Astrocyte (in vitro differentiated cells and primary cell): ENCODE measurements around the gene DPCD. TPM values are rescaled to one million over a fixed set of nuclear protein-coding genes. Genes with fewer than 3 reads are reported as not detected.

Experiments
- DNase-seq: peaks from one replicate; pipeline ENCODE4 v3.0.0-alpha.2; 2010; ENCODE audit warnings: low read depth
- FAIRE-seq: peaks from 2 replicates; lab custom pipeline; 2011; peaks lifted over from hg19 to GRCh38; lab: Jason Lieb, UNC
- H2AFZ ChIP-seq: 2 replicates; pipeline ENCODE4 v1.6.0; 2012; ENCODE audit warnings: low read depth, low read length, inconsistent platforms
- H3K27ac ChIP-seq: 2 replicates; pipeline ENCODE4 v1.5.1; 2011; ENCODE audit warnings: low read depth, low read length, inconsistent platforms
- H3K27me3 ChIP-seq: 2 replicates; pipeline ENCODE4 v1.6.0; 2011; ENCODE audit warnings: low read length, inconsistent platforms; ENCODE audit not compliant: insufficient read depth
- H3K36me3 ChIP-seq: 2 replicates; pipeline ENCODE4 v1.5.1; 2011; ENCODE audit warnings: low read length, inconsistent platforms; ENCODE audit not compliant: insufficient read depth
- H3K4me1 ChIP-seq: 2 replicates; pipeline ENCODE4 v1.5.1; 2011; ENCODE audit warnings: low read length, inconsistent platforms; ENCODE audit not compliant: insufficient read depth
- H3K4me2 ChIP-seq: 2 replicates; pipeline ENCODE4 v1.6.0; 2012; ENCODE audit warnings: low read length, inconsistent platforms
- H3K4me3 ChIP-seq: 2 replicates; pipeline ENCODE4 v1.5.1; 2011; ENCODE audit warnings: low read depth, mild to moderate bottlenecking, low read length, inconsistent platforms; ENCODE audit not compliant: insufficient read depth
- H3K79me2 ChIP-seq: 2 replicates; pipeline ENCODE4 v1.6.0; 2012; ENCODE audit warnings: mild to moderate bottlenecking, low read length, inconsistent platforms; ENCODE audit not compliant: insufficient read depth
- H3K9ac ChIP-seq: 2 replicates; pipeline ENCODE4 v1.6.0; 2012; ENCODE audit warnings: mild to moderate bottlenecking, low read length, inconsistent platforms
- H3K9me3 ChIP-seq: 2 replicates; pipeline ENCODE4 v1.5.1; 2012; ENCODE audit warnings: low read depth, mild to moderate bottlenecking, low read length, inconsistent platforms; ENCODE audit not compliant: insufficient read depth
- H4K20me1 ChIP-seq: 2 replicates; pipeline ENCODE4 v1.6.0; 2012; ENCODE audit warnings: low read length, inconsistent platforms; ENCODE audit not compliant: insufficient read depth
- H3K27ac Mint-ChIP-seq: one replicate; pipeline ENCODE4 v1.8.0; 2021; ENCODE audit warnings: mild to moderate bottlenecking, mixed read lengths; ENCODE audit not compliant: unreplicated experiment
- H3K27me3 Mint-ChIP-seq: one replicate; pipeline ENCODE4 v1.8.0; 2021; ENCODE audit warnings: low read depth, mixed read lengths; ENCODE audit not compliant: unreplicated experiment
- H3K36me3 Mint-ChIP-seq: one replicate; pipeline ENCODE4 v1.8.0; 2021; ENCODE audit warnings: low read depth, mixed read lengths; ENCODE audit not compliant: unreplicated experiment
- H3K4me1 Mint-ChIP-seq: one replicate; pipeline ENCODE4 v1.8.0; 2021; ENCODE audit warnings: low read depth, mixed read lengths; ENCODE audit not compliant: unreplicated experiment
- H3K4me3 Mint-ChIP-seq: one replicate; pipeline ENCODE4 v1.8.0; 2021; ENCODE audit warnings: mild to moderate bottlenecking, moderate library complexity, mixed read lengths; ENCODE audit not compliant: unreplicated experiment
- H3K9me3 Mint-ChIP-seq: one replicate; pipeline ENCODE4 v1.8.0; 2021; ENCODE audit warnings: mild to moderate bottlenecking, mixed read lengths; ENCODE audit not compliant: unreplicated experiment
- EZH2 ChIP-seq: IDR thresholded peaks from 2 replicates; pipeline ENCODE4 v1.6.1; 2012; ENCODE audit warnings: mild to moderate bottlenecking, low read length, inconsistent platforms; ENCODE audit not compliant: insufficient read depth
- total RNA-seq: library from RNA; stranded (reverse); gene quantifications from 2 replicates; pipeline ENCODE4 v1.2.1, GENCODE V29; 2021
- TF ChIP-seq, protein P1 (sequence below): IDR thresholded peaks from 2 replicates; pipeline ENCODE4 v1.5.1; 2011; ENCODE audit warnings: low read depth, mild to moderate bottlenecking, inconsistent platforms, low read length, moderate library complexity; ENCODE audit not compliant: insufficient read depth

DPCD gene
- total RNA-seq, 1 donor from 2014 or later = 39.4 TPM

DNA sequence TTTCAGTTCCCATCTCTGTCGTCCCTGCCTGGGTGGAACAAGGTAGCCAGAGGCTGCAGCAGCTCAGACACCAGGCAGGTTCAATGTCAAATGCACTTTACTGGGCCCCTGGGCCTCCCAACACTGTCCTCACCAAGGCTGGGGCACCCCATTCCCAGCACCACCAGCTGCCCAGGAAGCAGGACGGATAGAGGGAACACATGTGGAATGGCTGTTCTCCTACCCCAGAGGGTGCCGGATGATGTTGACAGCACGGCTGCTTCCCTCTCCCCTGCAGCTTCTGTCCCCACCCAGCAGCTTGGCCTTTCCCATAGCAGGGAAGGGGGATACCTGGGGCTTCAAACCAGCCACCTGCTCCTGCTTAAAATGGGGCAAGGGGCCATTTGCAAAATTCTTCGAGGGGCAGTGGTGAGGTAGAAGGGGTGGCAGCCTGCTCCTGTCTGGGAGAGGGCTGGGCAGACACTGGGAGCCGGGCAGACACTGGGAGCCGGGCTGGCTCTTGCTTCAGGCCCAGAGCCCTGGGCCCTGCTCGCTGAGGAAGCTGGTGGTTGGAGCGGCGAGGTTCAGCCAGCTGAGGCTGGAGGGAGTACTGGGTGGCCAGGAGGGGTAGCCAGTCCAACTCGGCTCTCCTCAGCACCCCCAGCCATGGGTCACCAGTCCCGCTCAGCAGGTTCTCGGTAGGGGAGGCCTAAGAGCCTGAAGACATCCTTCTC, 9.2 kb upstream of the DPCD start:
- Mint-ChIP-seq H3K27ac (no peak overlapping the region), H3K27me3 (no peaks in the 10 kb centered on the region), H3K4me1 (no peaks in the 10 kb centered on the region), H3K4me3 (no peak overlapping the region), H3K9me3 (no peaks in the 10 kb centered on the region), H3K36me3 (peaks cover 21% of the 10 kb centered on the region)
- FAIRE-seq (no peak), DNase-seq (no peak)
- Histone ChIP-seq H3K4me1 (no peaks in the 10 kb centered on the region), H2AFZ (no peak overlapping the region), H4K20me1 (no peaks in the 10 kb centered on the region), H3K9me3 (no peaks in the 10 kb centered on the region), H3K27me3 (no peaks in the 10 kb centered on the region), H3K4me3 (no peak overlapping the region), H3K4me2 (no peak overlapping the region), H3K79me2 (no peaks in the 10 kb centered on the region), H3K9ac (no peak overlapping the region), H3K36me3 (no peaks in the 10 kb centered on the region), H3K27ac (no peak overlapping the region)
- TF ChIP-seq, protein P1, sequence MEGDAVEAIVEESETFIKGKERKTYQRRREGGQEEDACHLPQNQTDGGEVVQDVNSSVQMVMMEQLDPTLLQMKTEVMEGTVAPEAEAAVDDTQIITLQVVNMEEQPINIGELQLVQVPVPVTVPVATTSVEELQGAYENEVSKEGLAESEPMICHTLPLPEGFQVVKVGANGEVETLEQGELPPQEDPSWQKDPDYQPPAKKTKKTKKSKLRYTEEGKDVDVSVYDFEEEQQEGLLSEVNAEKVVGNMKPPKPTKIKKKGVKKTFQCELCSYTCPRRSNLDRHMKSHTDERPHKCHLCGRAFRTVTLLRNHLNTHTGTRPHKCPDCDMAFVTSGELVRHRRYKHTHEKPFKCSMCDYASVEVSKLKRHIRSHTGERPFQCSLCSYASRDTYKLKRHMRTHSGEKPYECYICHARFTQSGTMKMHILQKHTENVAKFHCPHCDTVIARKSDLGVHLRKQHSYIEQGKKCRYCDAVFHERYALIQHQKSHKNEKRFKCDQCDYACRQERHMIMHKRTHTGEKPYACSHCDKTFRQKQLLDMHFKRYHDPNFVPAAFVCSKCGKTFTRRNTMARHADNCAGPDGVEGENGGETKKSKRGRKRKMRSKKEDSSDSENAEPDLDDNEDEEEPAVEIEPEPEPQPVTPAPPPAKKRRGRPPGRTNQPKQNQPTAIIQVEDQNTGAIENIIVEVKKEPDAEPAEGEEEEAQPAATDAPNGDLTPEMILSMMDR = no peak
- TF ChIP-seq EZH2 = no peak

DNA sequence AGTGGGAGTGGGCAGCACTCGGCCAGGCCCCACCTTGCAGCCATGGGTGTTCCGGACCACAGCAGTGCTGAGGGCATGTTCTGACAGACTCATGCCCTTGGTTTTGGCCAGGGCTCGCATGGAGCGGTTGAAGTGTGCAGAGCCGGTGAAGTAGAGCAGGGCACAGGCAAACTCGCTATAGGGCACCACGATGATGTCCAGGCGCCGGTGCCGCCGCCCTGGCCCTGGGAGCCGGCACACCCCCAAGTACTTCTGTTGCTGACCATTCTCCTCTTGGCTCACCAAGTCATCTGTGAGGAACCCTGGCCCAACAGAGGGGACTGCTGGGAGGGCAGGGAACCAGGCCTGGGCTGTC, 8.6 kb upstream of the DPCD start:
- H3K27ac Mint-ChIP-seq = no peak overlapping the region
- DNase-seq (no peak), FAIRE-seq (no peak)
- Histone ChIP-seq H2AFZ (no peak overlapping the region), H3K27me3 (no peaks in the 10 kb centered on the region), H3K9ac (no peak overlapping the region), H3K4me1 (no peaks in the 10 kb centered on the region), H3K4me3 (no peak overlapping the region), H3K9me3 (no peaks in the 10 kb centered on the region), H3K36me3 (no peaks in the 10 kb centered on the region), H3K27ac (no peak overlapping the region), H3K79me2 (no peaks in the 10 kb centered on the region), H3K4me2 (no peak overlapping the region), H4K20me1 (no peaks in the 10 kb centered on the region)
- H3K4me3 Mint-ChIP-seq = no peak overlapping the region
- H3K4me1 Mint-ChIP-seq = no peaks in the 10 kb centered on the region
- H3K27me3 Mint-ChIP-seq = no peaks in the 10 kb centered on the region
- TF ChIP-seq, protein P1 = no peak
- TF ChIP-seq EZH2 = no peak
- no peaks in the 10 kb centered on the region for H3K9me3 Mint-ChIP-seq
- peaks cover 21% of the 10 kb centered on the region for H3K36me3 Mint-ChIP-seq
